Osteoblast (primary cell): ENCODE measurements around the gene C11orf91. TPM values are rescaled to one million over a fixed set of nuclear protein-coding genes. Genes with fewer than 3 reads are reported as not detected.

ENCODE experiments used
- DNase-seq: peaks from one replicate; pipeline ENCODE4 v3.0.0; 2011; ENCODE audit warnings: low spot score, mixed read lengths; ENCODE audit not compliant: insufficient read length; ENCODE audit errors: missing footprints
- H2AFZ ChIP-seq: 2 replicates; pipeline ENCODE4 v1.6.0; 2011; ENCODE audit warnings: mild to moderate bottlenecking, low read length
- H3K27ac ChIP-seq: 2 replicates; pipeline ENCODE4 v1.5.1; 2011; ENCODE audit warnings: mild to moderate bottlenecking, low read depth, low read length, moderate library complexity
- H3K27me3 ChIP-seq: 2 replicates; pipeline ENCODE4 v1.6.0; 2012; ENCODE audit warnings: mild to moderate bottlenecking, control low read depth, inconsistent platforms, low read length, moderate library complexity; ENCODE audit not compliant: insufficient read depth
- H3K36me3 ChIP-seq: 2 replicates; pipeline ENCODE4 v1.5.1; 2011; ENCODE audit warnings: mild to moderate bottlenecking, low read length, control low read depth, moderate library complexity; ENCODE audit not compliant: insufficient read depth
- H3K4me1 ChIP-seq: 2 replicates; pipeline ENCODE4 v1.5.1; 2011; ENCODE audit warnings: mild to moderate bottlenecking, low read length, control low read depth, moderate library complexity; ENCODE audit not compliant: insufficient read depth
- H3K4me2 ChIP-seq: 2 replicates; pipeline ENCODE4 v1.6.0; 2011; ENCODE audit warnings: mild to moderate bottlenecking, low read length; ENCODE audit not compliant: insufficient read depth
- H3K4me3 ChIP-seq: fragments of 200-600 bp; sonication (generic); 3 replicates; pipeline ENCODE4 v1.5.1; 2012; ENCODE audit warnings: mild to moderate bottlenecking, low read length, inconsistent platforms; ENCODE audit not compliant: insufficient read depth
- H3K79me2 ChIP-seq: 2 replicates; pipeline ENCODE4 v1.6.0; 2012; ENCODE audit warnings: mild to moderate bottlenecking, low read length, control low read depth, inconsistent platforms; ENCODE audit not compliant: insufficient read depth
- H3K9me3 ChIP-seq: 2 replicates; pipeline ENCODE4 v1.5.1; 2011; ENCODE audit warnings: low read depth, low read length, control low read depth
- H4K20me1 ChIP-seq: 2 replicates; pipeline ENCODE4 v1.6.0; 2012; ENCODE audit warnings: mild to moderate bottlenecking, low read length, control low read depth; ENCODE audit not compliant: insufficient read depth
- total RNA-seq: library from RNA; depleted of rRNA; stranded (reverse); fragments of >200 nt; gene quantifications from 2 replicates; pipeline ENCODE4 v1.2.3, GENCODE V29; 2012
- TF ChIP-seq, protein P1 (sequence below): IDR thresholded peaks from 2 replicates; pipeline ENCODE4 v1.5.1; 2011; ENCODE audit warnings: mild to moderate bottlenecking, low read depth, low read length, moderate library complexity; ENCODE audit errors: extremely low read depth

Gene C11orf91, protein sequence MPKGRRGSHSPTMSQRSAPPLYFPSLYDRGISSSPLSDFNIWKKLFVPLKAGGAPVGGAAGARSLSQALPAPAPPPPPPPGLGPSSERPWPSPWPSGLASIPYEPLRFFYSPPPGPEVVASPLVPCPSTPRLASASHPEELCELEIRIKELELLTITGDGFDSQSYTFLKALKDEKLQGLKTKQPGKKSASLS
- total RNA-seq = not detected in 2 replicates

DNA sequence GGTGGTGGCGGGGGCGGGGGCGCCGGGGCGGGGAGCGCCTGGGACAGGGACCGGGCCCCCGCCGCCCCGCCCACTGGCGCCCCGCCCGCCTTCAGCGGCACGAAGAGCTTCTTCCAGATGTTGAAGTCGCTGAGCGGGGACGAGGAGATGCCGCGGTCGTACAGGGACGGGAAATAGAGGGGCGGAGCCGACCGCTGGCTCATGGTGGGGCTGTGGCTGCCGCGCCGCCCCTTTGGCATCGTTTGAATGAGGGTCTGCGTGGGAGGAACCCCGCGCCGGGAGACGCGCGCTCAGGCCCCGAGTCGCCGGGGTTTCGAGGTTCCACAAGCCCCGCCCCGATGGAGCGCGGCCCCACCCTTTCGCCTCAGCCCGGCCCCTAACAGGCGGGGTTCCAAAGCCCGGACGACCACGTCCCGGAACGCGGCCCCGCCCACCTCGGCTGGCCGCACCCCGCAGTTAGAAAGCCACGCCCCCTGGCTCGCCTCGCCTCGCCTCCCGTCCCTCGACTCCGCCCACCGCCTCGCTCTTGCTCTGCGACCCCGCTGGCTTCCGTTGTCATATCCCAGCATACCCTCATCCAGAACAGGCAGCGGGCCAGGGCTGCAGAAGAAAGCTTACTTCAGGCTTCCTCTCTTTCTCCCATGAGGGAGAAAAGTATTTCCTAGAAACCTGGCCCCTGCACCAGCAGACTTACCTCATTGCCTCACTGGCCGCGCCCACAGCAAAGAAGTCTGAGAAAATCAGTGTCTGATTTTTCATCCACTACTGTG, at the start of gene C11orf91:
Gene C11orf91, minus strand, starts transcription at position 325 of the 770 bp plus-strand sequence. Its CDS starts 86 bp downstream, at position 239.
- TF ChIP-seq, protein P1, sequence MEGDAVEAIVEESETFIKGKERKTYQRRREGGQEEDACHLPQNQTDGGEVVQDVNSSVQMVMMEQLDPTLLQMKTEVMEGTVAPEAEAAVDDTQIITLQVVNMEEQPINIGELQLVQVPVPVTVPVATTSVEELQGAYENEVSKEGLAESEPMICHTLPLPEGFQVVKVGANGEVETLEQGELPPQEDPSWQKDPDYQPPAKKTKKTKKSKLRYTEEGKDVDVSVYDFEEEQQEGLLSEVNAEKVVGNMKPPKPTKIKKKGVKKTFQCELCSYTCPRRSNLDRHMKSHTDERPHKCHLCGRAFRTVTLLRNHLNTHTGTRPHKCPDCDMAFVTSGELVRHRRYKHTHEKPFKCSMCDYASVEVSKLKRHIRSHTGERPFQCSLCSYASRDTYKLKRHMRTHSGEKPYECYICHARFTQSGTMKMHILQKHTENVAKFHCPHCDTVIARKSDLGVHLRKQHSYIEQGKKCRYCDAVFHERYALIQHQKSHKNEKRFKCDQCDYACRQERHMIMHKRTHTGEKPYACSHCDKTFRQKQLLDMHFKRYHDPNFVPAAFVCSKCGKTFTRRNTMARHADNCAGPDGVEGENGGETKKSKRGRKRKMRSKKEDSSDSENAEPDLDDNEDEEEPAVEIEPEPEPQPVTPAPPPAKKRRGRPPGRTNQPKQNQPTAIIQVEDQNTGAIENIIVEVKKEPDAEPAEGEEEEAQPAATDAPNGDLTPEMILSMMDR = no peak
- Histone ChIP-seq H3K4me2 (peak within 1 kb of the TSS; percentile 78), H3K27me3 (no peaks in the 10 kb centered on the region), H3K79me2 (peaks cover 3% of the 10 kb centered on the region), H2AFZ (no peak within 1 kb of the TSS), H3K27ac (peak within 1 kb of the TSS; percentile 95), H4K20me1 (no peaks in the 10 kb centered on the region), H3K4me3 (peak within 1 kb of the TSS; percentile 68), H3K9me3 (no peaks in the 10 kb centered on the region), H3K36me3 (peaks cover 16% of the 10 kb centered on the region), H3K4me1 (peaks cover 59% of the 10 kb centered on the region)
- DNase-seq = peak; percentile 97

DNA sequence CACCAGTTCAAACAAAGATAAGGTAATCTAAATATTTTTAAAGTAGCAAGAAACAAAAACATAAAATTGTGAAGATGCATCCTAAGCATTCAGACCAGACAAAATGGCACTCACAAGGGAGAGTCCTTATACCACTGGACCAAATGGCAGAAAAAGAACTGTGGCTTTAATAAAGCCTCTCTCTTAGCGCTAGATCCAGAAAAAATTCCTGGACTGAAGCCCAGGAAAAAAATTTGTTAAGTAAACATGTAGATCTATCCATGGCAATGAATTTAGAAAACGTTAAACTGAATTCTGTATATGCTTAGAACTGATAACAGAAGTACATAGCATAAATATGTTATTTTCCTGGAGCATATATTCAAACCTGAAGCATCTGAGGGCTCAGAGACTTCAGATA, 47.4 kb upstream of the C11orf91 start:
- no peak overlapping the region for H3K27ac ChIP-seq
- DNase-seq = peak; percentile 37
- no peak overlapping the region for H3K4me2 ChIP-seq
- H3K79me2 ChIP-seq = no peaks in the 10 kb centered on the region
- no peak overlapping the region for H2AFZ ChIP-seq
- H4K20me1 ChIP-seq = peaks cover 2% of the 10 kb centered on the region
- H3K9me3 ChIP-seq = no peaks in the 10 kb centered on the region
- H3K4me1 ChIP-seq = peaks cover 12% of the 10 kb centered on the region
- H3K4me3 ChIP-seq = no peak overlapping the region
- peaks cover 12% of the 10 kb centered on the region for H3K36me3 ChIP-seq
- no peaks in the 10 kb centered on the region for H3K27me3 ChIP-seq
- TF ChIP-seq, protein P1 = no peak

DNA sequence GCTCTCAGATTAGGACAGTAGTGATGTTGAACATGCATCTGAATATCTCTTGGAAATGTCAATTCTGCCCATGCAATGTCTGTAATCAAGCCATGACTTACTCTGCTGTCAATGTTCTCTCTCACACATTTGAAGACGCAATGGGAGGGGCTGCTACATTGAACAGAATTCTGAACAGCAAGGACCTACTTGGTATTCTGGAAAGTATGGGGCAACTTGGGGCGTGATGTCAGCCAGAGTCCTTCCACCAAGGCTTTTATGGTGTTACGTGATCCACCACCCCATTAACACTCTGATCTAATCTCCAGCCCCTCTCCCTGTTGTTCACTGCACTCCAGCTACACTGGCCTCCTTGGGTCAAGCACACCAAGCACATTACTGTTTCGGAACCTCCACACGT, 42.7 kb upstream of the C11orf91 start:
- no peak overlapping the region for H3K4me2 ChIP-seq
- no peak overlapping the region for H3K4me3 ChIP-seq
- DNase-seq = no peak
- no peaks in the 10 kb centered on the region for H4K20me1 ChIP-seq
- H3K79me2 ChIP-seq = no peaks in the 10 kb centered on the region
- no peaks in the 10 kb centered on the region for H3K9me3 ChIP-seq
- no peak overlapping the region for H3K27ac ChIP-seq
- peaks cover 8% of the 10 kb centered on the region for H3K4me1 ChIP-seq
- TF ChIP-seq, protein P1 = no peak
- H3K36me3 ChIP-seq = peaks cover 10% of the 10 kb centered on the region
- no peaks in the 10 kb centered on the region for H3K27me3 ChIP-seq
- H2AFZ ChIP-seq = no peak overlapping the region

DNA sequence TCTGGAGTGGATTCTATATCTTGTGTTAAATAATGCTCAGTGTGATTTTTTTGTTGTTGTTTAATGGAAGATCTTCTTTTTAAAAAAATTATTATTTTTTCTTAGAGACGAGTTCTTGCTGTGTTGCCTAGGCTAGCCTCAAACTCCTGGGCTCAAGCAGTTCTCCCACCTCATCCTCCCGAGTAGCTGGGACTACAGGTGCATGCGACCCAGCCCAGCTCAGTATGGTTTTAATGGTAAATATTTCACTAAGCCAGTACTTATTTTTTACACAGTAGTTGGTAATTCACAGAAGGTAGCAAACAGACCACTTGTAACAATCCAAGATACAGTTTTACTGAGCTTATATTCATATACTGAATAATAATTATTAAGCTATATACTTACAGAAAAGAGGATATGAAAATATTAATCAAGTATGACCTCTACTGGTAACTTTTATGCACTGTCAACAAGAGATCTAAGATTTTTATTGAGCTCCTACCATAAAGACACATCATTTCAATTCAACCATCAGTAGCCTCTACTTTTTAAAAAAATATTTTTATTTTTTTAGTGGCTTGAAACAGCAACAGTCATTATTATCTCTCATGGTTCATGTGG, 41.7 kb upstream of the C11orf91 start:
- Histone ChIP-seq H4K20me1 (no peaks in the 10 kb centered on the region), H3K9me3 (no peaks in the 10 kb centered on the region), H2AFZ (no peak overlapping the region), H3K79me2 (no peaks in the 10 kb centered on the region), H3K4me1 (peaks cover 7% of the 10 kb centered on the region), H3K27me3 (no peaks in the 10 kb centered on the region), H3K4me2 (no peak overlapping the region), H3K4me3 (no peak overlapping the region), H3K36me3 (peaks cover 10% of the 10 kb centered on the region), H3K27ac (no peak overlapping the region)
- DNase-seq = no peak
- TF ChIP-seq, protein P1 = peak; percentile 54
